DMS114 treated with DMSO at 0.1 percent for 48 hours (cell line): Measurements from ENCODE around the gene NNT.
"Not testable (repeated sequence)": the region's sequence is repeated elsewhere in the genome, so short reads cannot be mapped to it uniquely, and the experiment has no call there.

ENCODE experiments used
- DNase-seq: peaks from one replicate; lab custom pipeline; 2025; ENCODE audit not compliant: unreplicated experiment; lab: John Stamatoyannopoulos, UW

The NNT gene

DNA sequence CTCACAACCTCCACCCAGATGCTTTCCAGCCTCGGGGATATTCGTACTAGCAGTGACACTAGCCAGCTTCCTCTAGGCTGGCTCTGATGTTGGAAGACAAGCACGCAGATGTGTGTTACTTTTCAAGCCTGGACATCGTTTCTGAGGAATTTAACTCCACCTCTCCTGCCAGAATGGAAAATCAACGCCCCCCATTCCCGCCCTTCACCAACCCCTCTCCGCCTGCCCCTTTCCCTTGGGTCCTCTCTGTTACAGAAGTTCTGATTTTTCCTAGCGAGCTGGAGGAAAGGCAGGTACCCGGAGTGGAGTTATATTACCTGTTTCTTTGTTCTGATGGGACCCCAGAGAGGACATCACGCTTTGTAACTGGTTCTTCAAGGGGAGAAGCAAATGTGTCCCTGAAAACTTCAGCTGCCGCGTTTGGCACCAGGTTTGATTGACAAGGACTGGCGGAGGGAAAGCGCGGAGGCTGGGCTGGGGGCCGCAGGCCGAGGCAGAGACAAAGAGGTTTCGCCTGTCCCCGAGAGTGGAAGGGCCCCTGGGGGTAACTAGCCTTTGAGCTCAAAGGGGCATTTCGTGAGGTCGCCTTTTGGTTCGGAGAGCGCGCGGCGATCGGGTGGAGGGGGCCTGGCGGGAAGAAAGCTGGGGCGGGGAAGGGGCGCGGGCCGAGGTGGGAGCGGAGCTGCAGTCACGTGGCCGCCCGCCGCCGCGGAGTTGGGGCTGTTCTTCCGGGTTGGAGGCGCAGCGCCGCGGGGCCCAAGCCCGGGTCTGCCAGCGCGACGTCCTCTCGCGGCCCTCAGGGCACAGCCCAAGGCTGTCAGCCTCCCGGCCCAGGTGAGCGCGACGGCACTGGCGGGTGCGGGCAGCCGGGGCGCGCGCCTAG is at the start of gene NNT:
NNT (plus strand) TSS at position 720 of the 883 bp plus-strand sequence. CDS start 6,016 bp downstream, outside the sequence.
- peak; percentile 36 for DNase-seq

GRCh38 chr5:43553381-43553780 is 49.6 kb upstream of the NNT start:
- DNase-seq: no peak

GRCh38 chr5:43554497-43554896 is 48.5 kb upstream of the NNT start:
- no peak for DNase-seq

GRCh38 chr5:43555895-43556606 is 46.9 kb upstream of the NNT start:
- DNase-seq: no peak

DNA sequence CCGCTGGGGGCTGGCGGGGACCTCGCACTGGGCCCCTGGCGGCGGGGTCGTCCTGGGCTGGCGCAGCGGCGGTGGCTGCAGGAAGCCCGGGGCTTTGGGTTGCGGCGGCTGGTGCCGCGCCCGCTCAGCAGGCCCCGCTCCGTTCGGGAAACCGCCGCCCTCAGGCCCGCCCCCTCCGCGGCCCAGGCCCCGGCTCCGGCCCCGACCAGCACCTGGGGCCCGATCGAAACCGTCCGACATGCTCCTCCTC is 46.4 kb upstream of the NNT start:
- not testable (repeated sequence) for DNase-seq

DNA sequence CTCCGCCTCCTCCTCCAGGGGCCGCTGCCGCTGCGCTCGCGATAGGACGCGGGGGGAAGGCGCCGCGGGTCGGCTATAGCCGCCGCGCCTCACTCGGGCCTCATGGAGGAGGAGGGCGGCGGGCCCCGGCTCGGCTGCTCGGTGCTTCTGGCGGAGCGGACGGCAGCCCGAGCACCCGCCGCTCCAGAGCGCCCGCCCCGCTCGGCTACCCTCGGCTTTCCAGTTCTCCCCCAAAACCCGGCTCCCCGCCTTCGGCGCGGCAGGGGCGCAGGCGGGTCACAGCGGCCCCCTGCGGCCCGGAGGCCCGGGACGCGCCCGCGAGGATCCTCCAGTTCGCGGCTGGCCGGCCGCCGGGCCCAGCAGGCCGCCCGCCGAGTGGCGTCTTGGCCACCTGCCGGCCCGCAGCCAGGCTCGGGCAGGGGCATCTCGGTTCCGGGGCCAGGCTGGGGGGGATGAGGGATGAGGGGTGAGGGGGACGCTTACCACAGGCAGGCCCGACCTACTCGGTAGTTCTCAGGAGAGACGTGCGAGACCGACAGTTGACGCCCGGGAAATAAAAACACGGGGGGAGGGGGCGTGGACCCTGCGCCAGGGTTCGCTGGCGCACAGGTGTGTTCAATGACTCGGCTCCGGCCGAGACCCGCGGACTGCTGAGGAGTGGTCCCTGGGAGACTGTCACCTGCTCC is 46.0 kb upstream of the NNT start, which contains the start of gene PAIP1:
PAIP1 (minus strand) TSS at position 221 of the 686 bp plus-strand sequence. CDS start 231 bp downstream, outside the sequence.
- DNase-seq: peak; percentile 37

GRCh38 chr5:43560128-43560527 is 42.9 kb upstream of the NNT start:
- no peak for DNase-seq

DNA sequence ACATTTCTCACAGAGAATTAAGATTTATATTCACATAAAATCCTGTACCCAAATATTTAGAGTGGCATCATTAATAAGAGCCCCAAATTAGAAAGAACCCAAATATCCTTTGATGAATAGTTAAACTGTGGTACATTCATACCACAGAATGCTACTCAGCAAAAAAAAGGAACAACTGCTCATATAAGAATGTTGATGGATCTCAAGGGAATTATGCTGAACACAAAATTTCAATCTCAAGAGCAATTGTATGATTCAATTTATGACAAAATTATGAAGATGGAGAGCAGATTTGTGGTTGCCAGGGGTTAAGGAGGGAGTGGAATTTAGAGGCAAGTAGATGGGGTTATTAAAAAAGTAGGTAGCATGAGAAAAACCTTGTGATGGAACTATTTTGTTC is 41.6 kb upstream of the NNT start:
- DNase-seq: no peak

- DNase-seq: no peak
These were observed 39.7 kb upstream of the NNT start for GRCh38 chr5:43563321-43563720.

GRCh38 chr5:43564289-43564850 is 38.6 kb upstream of the NNT start:
- DNase-seq: no peak

- no peak for DNase-seq
These were observed 37.9 kb upstream of the NNT start for GRCh38 chr5:43565043-43565442.

DNA sequence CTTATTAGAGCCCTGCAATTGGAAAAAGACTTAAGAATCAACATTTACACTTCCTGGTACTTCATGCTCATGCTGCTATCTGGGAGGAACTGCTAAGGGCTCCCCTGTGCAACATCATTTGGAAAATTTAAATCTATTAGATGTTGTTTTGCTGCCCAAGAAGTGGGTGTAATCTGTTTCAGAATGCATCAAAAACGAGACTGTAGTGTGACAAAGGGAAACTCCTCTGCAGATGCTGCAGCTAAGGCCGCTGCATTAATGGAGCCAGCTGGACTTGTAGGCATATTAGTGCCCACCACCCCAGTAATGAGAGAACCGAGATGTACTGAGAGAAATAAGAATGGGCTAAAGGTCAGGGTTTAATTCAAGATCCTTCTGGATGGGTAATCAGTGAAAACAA is 35.0 kb upstream of the NNT start:
- DNase-seq: no peak

- no peak for DNase-seq
These were observed 33.7 kb upstream of the NNT start for GRCh38 chr5:43569236-43569746.

- no peak for DNase-seq
These were observed 32.4 kb upstream of the NNT start for GRCh38 chr5:43570450-43571158.

GRCh38 chr5:43571237-43571636 is 31.7 kb upstream of the NNT start:
- no peak for DNase-seq

DNA sequence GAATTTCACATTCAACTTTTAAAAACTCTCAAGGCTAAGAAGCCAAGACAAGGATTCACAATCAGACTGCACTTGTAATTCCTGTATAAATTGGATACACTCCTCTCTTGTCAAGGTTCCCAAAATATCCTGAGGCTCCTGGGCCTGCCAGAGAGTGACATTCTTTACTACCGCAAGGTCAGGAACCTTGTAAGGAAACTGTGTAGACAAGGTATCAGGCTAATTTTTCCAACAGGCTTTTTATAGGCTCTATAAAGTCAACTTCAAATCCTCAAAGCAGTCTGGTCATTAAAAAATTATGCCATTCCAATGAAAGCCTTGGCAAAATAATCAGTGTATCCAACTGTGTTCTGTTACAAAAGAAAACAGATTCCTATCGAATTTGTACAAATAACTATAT is 30.6 kb upstream of the NNT start:
- no peak for DNase-seq

GRCh38 chr5:43573058-43573457 is 29.9 kb upstream of the NNT start:
- no peak for DNase-seq

DNA sequence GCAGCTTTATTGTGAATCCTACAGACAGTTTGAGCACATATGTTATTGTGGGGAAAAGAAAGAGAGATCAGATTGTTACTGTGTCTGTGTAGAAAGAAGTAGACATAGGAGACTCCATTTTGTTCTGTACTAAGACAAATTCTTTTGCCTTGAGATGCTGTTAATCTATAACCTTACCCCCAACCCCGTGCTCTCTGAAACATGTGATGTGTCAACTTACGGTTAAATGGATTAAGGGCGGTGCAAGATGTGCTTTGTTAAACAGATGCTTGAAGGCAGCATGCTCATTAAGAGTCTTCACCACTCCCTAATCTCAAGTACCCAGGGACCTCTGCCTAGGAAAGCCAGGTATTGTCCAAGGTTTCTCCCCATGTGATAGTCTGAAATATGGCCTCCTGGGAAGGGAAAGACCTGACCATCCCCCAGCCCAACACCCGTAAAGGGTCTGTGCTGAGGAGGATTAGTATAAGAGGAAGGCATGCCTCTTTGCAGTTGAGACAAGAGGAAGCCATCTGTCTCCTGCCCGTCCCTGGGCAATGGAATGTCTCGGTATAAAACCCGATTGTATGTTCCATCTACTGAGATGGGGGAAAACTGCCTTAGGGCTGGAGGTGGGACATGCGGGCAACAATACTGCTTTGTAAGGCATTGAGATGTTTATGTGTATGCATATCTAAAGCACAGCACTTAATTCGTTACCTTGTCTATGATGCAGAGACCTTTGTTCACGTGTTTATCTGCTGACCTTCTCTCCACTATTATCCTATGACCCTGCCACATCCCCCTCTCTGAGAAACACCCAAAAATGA is 22.4 kb upstream of the NNT start:
- DNase-seq: not testable (repeated sequence)

- DNase-seq: no peak
These were observed 21.6 kb upstream of the NNT start for GRCh38 chr5:43581398-43581797.
